Thymus (tissue), 11 donors: ENCODE data around the gene LEMD2. TPM values are rescaled to one million over a fixed set of nuclear protein-coding genes. Genes with fewer than 3 reads are reported as not detected.
A peak's percentile ranks its signal among the peaks of the same experiment; 100 is the strongest.

Source experiments
- DNase-seq, 9 donors: peaks; one replicate each; pipeline ENCODE4 v3.0.0-alpha.2; 2013; ENCODE audit warnings: low spot score in 9 of 9, low read depth in 6 of 9, missing footprints in 1 of 9
- H3K27ac ChIP-seq, 2 donors: one replicate each; pipeline ENCODE4 v1.5.1; 2013; ENCODE audit warnings: control low read depth in 1 of 2, low read depth in 1 of 2, low read length in 1 of 2, mild to moderate bottlenecking in 1 of 2, moderate library complexity in 1 of 2
- H3K27me3 ChIP-seq, 2 donors: one replicate each; pipeline ENCODE4 v1.5.1; 2013; ENCODE audit warnings: low read length in 1 of 2; ENCODE audit not compliant: control insufficient read depth in 2 of 2, insufficient read depth in 1 of 2
- H3K36me3 ChIP-seq, 2 donors: one replicate each; pipeline ENCODE4 v1.5.1; 2013; ENCODE audit warnings: low read length in 1 of 2, mild to moderate bottlenecking in 1 of 2, moderate library complexity in 1 of 2; ENCODE audit not compliant: control insufficient read depth in 2 of 2, insufficient read depth in 2 of 2
- H3K4me1 ChIP-seq, 2 donors: one replicate each; pipeline ENCODE4 v1.5.1; 2013; ENCODE audit warnings: low read length in 2 of 2; ENCODE audit not compliant: control insufficient read depth in 2 of 2, insufficient read depth in 2 of 2
- H3K4me3 ChIP-seq, 2 donors: one replicate each; pipeline ENCODE4 v1.5.1; 2013; ENCODE audit warnings: low read length in 2 of 2, control low read depth in 1 of 2, mild to moderate bottlenecking in 1 of 2
- H3K9me3 ChIP-seq, 2 donors: one replicate each; pipeline ENCODE4 v1.5.1; 2013; ENCODE audit warnings: low read length in 1 of 2, mild to moderate bottlenecking in 1 of 2; ENCODE audit not compliant: control insufficient read depth in 2 of 2, insufficient read depth in 1 of 2
- WGBS: extraction: QIAGEN DNeasy Blood & Tissue Kit; methylation state at CpG from one replicate; pipeline ENCODE4 v1.1.7; 2013; 5-methylcytosine and 5-hydroxymethylcytosine counted together
- polyA plus RNA-seq: library from polyadenylated mRNA; stranded (reverse); fragments of 200-250 nt; gene quantifications from one replicate; pipeline ENCODE4 v1.2.3, GENCODE V29; 2013
- total RNA-seq: library from RNA; stranded (reverse); fragments of 120-200 nt; gene quantifications from one replicate; pipeline ENCODE4 v1.2.4, GENCODE V29; 2013
- donor health status: healthy.

The LEMD2 gene
- total and polyA plus RNA-seq, 2 donors, result 39.6 to 67.5 TPM

GRCh38 chr6:33781131-33781975 is 7.6 kb downstream of the LEMD2 start:
- 96% methylated on average over 16 of the region's 16 CpGs for WGBS
- no peak for DNase-seq
- peaks cover 91 to 96% of the 10 kb centered on the region in 2 donors for H3K36me3 ChIP-seq
- H3K9me3 ChIP-seq, result no peaks in the 10 kb centered on the region
- H3K27me3 ChIP-seq, result no peaks in the 10 kb centered on the region
- H3K4me1 ChIP-seq, result peaks cover 5 to 7% of the 10 kb centered on the region in 2 donors
- H3K27ac ChIP-seq, result peak overlapping the region in 1 of 2 donors; percentile 8
- no peak overlapping the region for H3K4me3 ChIP-seq

- H3K27me3 ChIP-seq, result no peaks in the 10 kb centered on the region
- no peaks in the 10 kb centered on the region for H3K9me3 ChIP-seq
- H3K36me3 ChIP-seq, result peaks cover 97 to 100% of the 10 kb centered on the region in 2 donors
- WGBS, result 98% methylated on average over 14 of the region's 14 CpGs
- H3K4me3 ChIP-seq, result no peak overlapping the region
- DNase-seq, result no peak
- peaks cover 0 to under 1% of the 10 kb centered on the region in 2 donors for H3K4me1 ChIP-seq
- H3K27ac ChIP-seq, result no peak overlapping the region
Observed at GRCh38 chr6:33779895-33780294, 9.0 kb downstream of the LEMD2 start.

GRCh38 chr6:33779290-33779689 is 9.6 kb downstream of the LEMD2 start:
- no peaks in the 10 kb centered on the region for H3K9me3 ChIP-seq
- peaks cover 96 to 100% of the 10 kb centered on the region in 2 donors for H3K36me3 ChIP-seq
- DNase-seq, result no peak
- no peaks in the 10 kb centered on the region for H3K4me1 ChIP-seq
- 95% methylated on average over 7 of the region's 7 CpGs for WGBS
- no peak overlapping the region for H3K27ac ChIP-seq
- no peak overlapping the region for H3K4me3 ChIP-seq
- no peaks in the 10 kb centered on the region for H3K27me3 ChIP-seq

GRCh38 chr6:33778444-33779121 is 10.3 kb downstream of the LEMD2 start:
- Histone ChIP-seq H3K27me3 (no peaks in the 10 kb centered on the region), H3K4me1 (no peaks in the 10 kb centered on the region), H3K9me3 (no peaks in the 10 kb centered on the region), H3K27ac (no peak overlapping the region), H3K36me3 (peaks cover 94 to 97% of the 10 kb centered on the region in 2 donors), H3K4me3 (no peak overlapping the region)
- WGBS, result 98% methylated on average over 12 of the region's 12 CpGs
- no peak for DNase-seq

GRCh38 chr6:33777398-33778388 is 11.2 kb downstream of the LEMD2 start:
- DNase-seq, result no peak
- H3K27ac ChIP-seq, result no peak overlapping the region
- H3K4me1 ChIP-seq, result peaks cover 0 to 3% of the 10 kb centered on the region in 2 donors
- WGBS, result 98% methylated on average over 25 of the region's 25 CpGs
- H3K4me3 ChIP-seq, result no peak overlapping the region
- H3K9me3 ChIP-seq, result no peaks in the 10 kb centered on the region
- H3K36me3 ChIP-seq, result peaks cover 94 to 97% of the 10 kb centered on the region in 2 donors
- H3K27me3 ChIP-seq, result no peaks in the 10 kb centered on the region

GRCh38 chr6:33776764-33777163 is 12.2 kb downstream of the LEMD2 start:
- Histone ChIP-seq H3K36me3 (peaks cover 93 to 97% of the 10 kb centered on the region in 2 donors), H3K9me3 (no peaks in the 10 kb centered on the region), H3K27me3 (no peaks in the 10 kb centered on the region), H3K4me1 (peaks cover 1 to 12% of the 10 kb centered on the region in 2 donors), H3K27ac (no peak overlapping the region), H3K4me3 (no peak overlapping the region)
- WGBS, result 95% methylated on average over 13 of the region's 13 CpGs
- no peak for DNase-seq

GRCh38 chr6:33776186-33776585 is 12.7 kb downstream of the LEMD2 start:
- peaks cover 2 to 17% of the 10 kb centered on the region in 2 donors for H3K4me1 ChIP-seq
- no peaks in the 10 kb centered on the region for H3K9me3 ChIP-seq
- no peak overlapping the region for H3K27ac ChIP-seq
- 98% methylated on average over 4 of the region's 4 CpGs for WGBS
- DNase-seq, result no peak
- H3K4me3 ChIP-seq, result no peak overlapping the region
- H3K27me3 ChIP-seq, result no peaks in the 10 kb centered on the region
- H3K36me3 ChIP-seq, result peaks cover 87 to 91% of the 10 kb centered on the region in 2 donors

- H3K36me3 ChIP-seq, result peaks cover 74 to 77% of the 10 kb centered on the region in 2 donors
- H3K4me1 ChIP-seq, result peaks cover 2 to 29% of the 10 kb centered on the region in 2 donors
- no peak for DNase-seq
- H3K27ac ChIP-seq, result no peak overlapping the region
- peaks cover 0 to 8% of the 10 kb centered on the region in 2 donors for H3K27me3 ChIP-seq
- H3K9me3 ChIP-seq, result no peaks in the 10 kb centered on the region
- H3K4me3 ChIP-seq, result no peak overlapping the region
- 99% methylated on average over 3 of the region's 3 CpGs for WGBS
Observed at GRCh38 chr6:33774774-33775173, 14.2 kb downstream of the LEMD2 start.
